Parathyroid adenoma (tissue), 2 donors: Measurements from ENCODE around the gene HCN4.

Source experiments
- H2AFZ ChIP-seq: fragments of 300-600 bp; sonication (generic); one replicate; pipeline ENCODE4 v1.7.0; 2017; ENCODE audit warnings: antibody characterized with exemption, mild to moderate bottlenecking
- H3K27ac ChIP-seq: fragments of 300-600 bp; sonication (generic); one replicate; pipeline ENCODE4 v1.7.0; 2017
- H3K27me3 ChIP-seq: fragments of 300-600 bp; sonication (generic); one replicate; pipeline ENCODE4 v1.7.0; 2017; ENCODE audit warnings: low read length; ENCODE audit not compliant: control insufficient read depth, insufficient read depth
- H3K36me3 ChIP-seq: fragments of 300-600 bp; sonication (generic); one replicate; pipeline ENCODE4 v1.7.0; 2017; ENCODE audit warnings: low read length; ENCODE audit not compliant: control insufficient read depth, insufficient read depth
- H3K4me1 ChIP-seq: fragments of 300-600 bp; sonication (generic); one replicate; pipeline ENCODE4 v1.7.0; 2017; ENCODE audit warnings: control low read depth
- H3K4me2 ChIP-seq: fragments of 300-600 bp; sonication (generic); one replicate; pipeline ENCODE4 v1.7.0; 2017; ENCODE audit warnings: low read length
- H3K4me3 ChIP-seq: fragments of 300-600 bp; sonication (generic); one replicate; pipeline ENCODE4 v1.7.0; 2017; ENCODE audit warnings: low read depth, low read length
- H3K79me2 ChIP-seq: fragments of 300-600 bp; sonication (generic); one replicate; pipeline ENCODE4 v1.7.0; 2017; ENCODE audit warnings: control low read depth
- H3K9ac ChIP-seq: fragments of 300-600 bp; sonication (generic); one replicate; pipeline ENCODE4 v1.7.0; 2017; ENCODE audit warnings: mild to moderate bottlenecking
- H3K9me3 ChIP-seq: fragments of 300-600 bp; sonication (generic); one replicate; pipeline ENCODE4 v1.7.0; 2017; ENCODE audit warnings: low read length; ENCODE audit not compliant: control insufficient read depth
- TF ChIP-seq, protein P1 (sequence below): fragments of 300-600 bp; sonication (generic); IDR thresholded peaks from one replicate; pipeline ENCODE4 v1.7.0; 2017; ENCODE audit warnings: antibody characterized with exemption, mild to moderate bottlenecking
- donor health status: primary hyperparathyroidism.

Gene HCN4

DNA sequence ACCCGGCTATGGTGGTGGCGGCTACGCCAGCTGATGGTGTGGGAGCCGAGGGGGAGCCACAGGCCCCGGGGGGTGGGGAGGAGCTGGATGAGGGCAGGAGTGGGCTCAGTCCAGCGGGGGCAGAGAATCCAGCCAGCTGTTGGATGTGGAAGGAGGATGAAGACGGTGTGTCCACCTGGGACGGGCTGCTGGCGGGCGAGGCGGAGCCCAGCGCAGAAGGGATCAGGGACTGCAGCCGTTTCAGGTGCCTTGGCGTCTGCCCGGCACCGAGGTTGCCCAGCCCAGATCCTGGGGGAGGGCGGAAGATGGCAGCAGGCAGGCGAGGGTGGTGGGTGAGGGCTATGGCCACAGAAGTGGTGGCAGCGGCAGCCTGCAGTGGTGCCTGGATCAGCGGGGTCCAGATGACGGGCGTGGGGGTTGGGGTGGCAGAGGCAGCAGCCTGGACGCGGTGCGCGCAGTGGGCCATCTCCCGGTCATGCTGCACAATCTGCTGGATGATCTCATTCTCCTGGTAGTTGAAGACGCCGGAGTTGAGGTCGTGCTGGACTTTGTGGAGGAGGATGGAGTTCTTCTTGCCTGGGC, 45.3 kb downstream of the HCN4 start:
- H3K79me2 ChIP-seq = no peaks in the 10 kb centered on the region
- no peaks in the 10 kb centered on the region for H3K36me3 ChIP-seq
- no peaks in the 10 kb centered on the region for H3K4me1 ChIP-seq
- H2AFZ ChIP-seq = no peak overlapping the region
- H3K4me2 ChIP-seq = no peak overlapping the region
- H3K27me3 ChIP-seq = no peaks in the 10 kb centered on the region
- no peak overlapping the region for H3K27ac ChIP-seq
- TF ChIP-seq, protein P1, sequence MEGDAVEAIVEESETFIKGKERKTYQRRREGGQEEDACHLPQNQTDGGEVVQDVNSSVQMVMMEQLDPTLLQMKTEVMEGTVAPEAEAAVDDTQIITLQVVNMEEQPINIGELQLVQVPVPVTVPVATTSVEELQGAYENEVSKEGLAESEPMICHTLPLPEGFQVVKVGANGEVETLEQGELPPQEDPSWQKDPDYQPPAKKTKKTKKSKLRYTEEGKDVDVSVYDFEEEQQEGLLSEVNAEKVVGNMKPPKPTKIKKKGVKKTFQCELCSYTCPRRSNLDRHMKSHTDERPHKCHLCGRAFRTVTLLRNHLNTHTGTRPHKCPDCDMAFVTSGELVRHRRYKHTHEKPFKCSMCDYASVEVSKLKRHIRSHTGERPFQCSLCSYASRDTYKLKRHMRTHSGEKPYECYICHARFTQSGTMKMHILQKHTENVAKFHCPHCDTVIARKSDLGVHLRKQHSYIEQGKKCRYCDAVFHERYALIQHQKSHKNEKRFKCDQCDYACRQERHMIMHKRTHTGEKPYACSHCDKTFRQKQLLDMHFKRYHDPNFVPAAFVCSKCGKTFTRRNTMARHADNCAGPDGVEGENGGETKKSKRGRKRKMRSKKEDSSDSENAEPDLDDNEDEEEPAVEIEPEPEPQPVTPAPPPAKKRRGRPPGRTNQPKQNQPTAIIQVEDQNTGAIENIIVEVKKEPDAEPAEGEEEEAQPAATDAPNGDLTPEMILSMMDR = no peak
- no peak overlapping the region for H3K4me3 ChIP-seq
- no peak overlapping the region for H3K9ac ChIP-seq
- no peaks in the 10 kb centered on the region for H3K9me3 ChIP-seq

DNA sequence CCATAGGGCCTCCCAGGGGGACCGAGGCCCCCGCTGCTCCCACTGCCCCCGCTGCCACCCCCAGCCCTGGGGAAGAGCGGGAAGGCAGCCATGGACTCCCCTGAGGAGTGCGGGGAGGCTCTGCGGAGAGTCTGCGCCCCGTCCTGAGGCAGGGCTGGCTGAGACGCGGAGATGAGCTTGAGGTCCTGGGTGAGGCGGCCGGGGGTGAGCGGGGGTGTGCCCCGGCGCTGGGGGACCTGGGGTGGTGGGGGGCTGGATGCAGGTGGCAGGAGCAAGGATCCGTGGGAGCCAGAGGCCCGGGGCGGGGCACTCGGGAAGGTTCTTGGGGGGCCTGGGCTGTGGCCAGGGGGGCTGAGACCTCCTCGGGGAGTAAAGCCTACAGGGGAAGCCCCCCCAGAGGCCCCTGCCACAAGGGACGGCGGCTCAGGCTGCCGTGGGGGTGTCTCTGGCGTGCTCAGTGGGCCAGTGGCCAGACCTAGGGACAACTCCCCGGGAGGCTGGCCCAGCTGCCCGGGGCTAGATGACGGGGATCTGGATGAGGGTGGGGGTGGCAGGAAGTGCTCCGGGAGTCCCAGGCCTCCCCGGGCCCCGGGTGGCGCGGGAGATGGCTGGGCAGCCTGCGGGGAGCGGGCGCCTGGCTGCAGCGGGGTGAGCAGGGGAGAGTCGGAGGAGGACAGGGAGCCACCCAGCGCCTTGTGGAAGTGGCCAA, 45.9 kb downstream of the HCN4 start:
- H3K27me3 ChIP-seq = no peaks in the 10 kb centered on the region
- H3K4me1 ChIP-seq = no peaks in the 10 kb centered on the region
- H3K4me2 ChIP-seq = no peak overlapping the region

DNA sequence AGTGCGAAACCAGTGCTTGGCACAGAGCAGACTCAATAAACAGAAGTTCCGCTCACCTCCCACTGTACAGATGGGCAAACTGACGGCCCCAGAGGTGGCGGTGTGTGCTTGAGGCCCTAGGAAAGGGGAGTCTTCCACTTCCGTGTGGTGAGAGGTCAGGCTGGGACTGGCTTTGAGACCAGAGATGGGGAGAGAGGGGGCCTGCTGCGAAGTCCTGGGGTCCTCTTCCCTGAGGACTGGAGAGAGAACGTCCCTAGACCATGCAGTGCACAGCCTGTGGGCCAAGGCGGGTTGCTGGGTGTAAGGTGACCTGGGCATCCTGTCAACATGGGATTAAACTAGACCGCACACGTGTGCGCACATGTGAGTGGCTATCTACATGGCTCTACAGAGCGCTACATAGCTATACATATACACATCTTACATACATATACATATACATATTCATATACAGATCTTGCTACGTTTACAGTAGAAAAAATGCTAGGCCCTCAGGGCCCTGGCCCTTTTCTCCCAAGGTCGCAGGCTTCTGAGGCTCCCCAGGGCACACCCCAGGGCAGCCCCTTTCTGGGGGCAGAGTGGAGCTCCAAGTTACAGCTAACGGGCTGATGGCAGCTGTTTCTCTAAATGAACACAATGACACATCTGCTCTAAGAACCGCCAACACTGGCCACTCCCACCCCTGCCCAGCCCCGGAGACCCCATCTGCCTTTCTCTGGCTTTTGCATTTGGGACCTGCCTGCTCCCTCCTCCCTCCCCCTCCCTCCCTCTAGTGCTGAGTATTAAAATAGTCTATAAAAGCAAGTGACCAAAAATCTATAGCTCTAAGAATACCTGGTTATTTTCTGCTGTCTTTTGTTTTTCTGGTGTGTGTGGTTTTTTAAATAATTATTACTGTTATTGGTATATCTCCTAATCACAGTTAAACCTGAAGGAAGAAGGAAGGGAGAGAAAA, 47.0 kb downstream of the HCN4 start:
- Histone ChIP-seq H3K4me2 (no peak overlapping the region), H3K27me3 (no peaks in the 10 kb centered on the region), H2AFZ (no peak overlapping the region), H3K4me1 (no peaks in the 10 kb centered on the region), H3K9me3 (no peaks in the 10 kb centered on the region), H3K36me3 (no peaks in the 10 kb centered on the region), H3K4me3 (no peak overlapping the region), H3K27ac (no peak overlapping the region), H3K9ac (no peak overlapping the region), H3K79me2 (no peaks in the 10 kb centered on the region)
- TF ChIP-seq, protein P1 = no peak

More for the DNA sequence above, 45.9 kb downstream of the HCN4 start:
- Histone ChIP-seq H3K9ac (no peak overlapping the region), H3K9me3 (no peaks in the 10 kb centered on the region), H2AFZ (no peak overlapping the region), H3K27ac (no peak overlapping the region), H3K4me3 (no peak overlapping the region), H3K79me2 (no peaks in the 10 kb centered on the region), H3K36me3 (no peaks in the 10 kb centered on the region)
- TF ChIP-seq, protein P1 = no peak

DNA sequence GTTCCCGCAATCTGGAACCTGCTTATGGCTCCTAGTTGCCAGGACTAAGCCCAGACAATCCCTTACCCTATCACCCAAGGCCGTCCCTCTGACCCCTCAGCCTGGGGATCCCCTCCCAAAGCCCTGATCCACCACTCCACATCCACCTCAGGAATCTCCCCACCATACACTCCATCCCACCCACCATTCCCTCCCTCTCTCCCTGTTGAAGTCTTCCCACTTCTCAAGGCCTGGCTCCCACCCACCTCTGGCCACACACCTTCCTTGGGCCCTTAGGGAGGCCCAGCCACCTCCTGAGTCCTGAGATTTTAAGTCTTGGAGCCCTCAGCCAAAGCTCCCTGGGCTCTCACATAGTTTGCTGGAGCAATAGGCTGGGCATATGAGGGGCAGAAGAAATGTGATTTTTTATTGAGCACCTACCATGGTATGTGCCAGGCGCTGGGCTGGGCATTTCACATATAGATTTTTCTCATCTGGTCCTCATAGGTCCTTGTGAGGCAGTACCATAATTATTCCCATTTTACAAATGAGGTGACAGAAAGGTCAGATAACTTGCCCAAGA, 48.1 kb downstream of the HCN4 start:
- TF ChIP-seq, protein P1 = no peak
- no peak overlapping the region for H3K9ac ChIP-seq
- no peaks in the 10 kb centered on the region for H3K27me3 ChIP-seq
- H3K9me3 ChIP-seq = no peaks in the 10 kb centered on the region
- H3K27ac ChIP-seq = no peak overlapping the region
- no peak overlapping the region for H3K4me3 ChIP-seq
- no peaks in the 10 kb centered on the region for H3K36me3 ChIP-seq
- H3K4me1 ChIP-seq = no peaks in the 10 kb centered on the region
- H2AFZ ChIP-seq = no peak overlapping the region
- no peaks in the 10 kb centered on the region for H3K79me2 ChIP-seq
- H3K4me2 ChIP-seq = no peak overlapping the region
